GM19452 (cell line): ENCODE results near the gene RASSF5.
A peak's percentile ranks its signal among the peaks of the same experiment; 100 is the strongest.

Experiments
- ATAC-seq: cut with Tn5 transposase; IDR thresholded peaks from one replicate; pipeline ENCODE4 v1.9.1; 2021; ENCODE audit not compliant: unreplicated experiment

The RASSF5 gene

DNA sequence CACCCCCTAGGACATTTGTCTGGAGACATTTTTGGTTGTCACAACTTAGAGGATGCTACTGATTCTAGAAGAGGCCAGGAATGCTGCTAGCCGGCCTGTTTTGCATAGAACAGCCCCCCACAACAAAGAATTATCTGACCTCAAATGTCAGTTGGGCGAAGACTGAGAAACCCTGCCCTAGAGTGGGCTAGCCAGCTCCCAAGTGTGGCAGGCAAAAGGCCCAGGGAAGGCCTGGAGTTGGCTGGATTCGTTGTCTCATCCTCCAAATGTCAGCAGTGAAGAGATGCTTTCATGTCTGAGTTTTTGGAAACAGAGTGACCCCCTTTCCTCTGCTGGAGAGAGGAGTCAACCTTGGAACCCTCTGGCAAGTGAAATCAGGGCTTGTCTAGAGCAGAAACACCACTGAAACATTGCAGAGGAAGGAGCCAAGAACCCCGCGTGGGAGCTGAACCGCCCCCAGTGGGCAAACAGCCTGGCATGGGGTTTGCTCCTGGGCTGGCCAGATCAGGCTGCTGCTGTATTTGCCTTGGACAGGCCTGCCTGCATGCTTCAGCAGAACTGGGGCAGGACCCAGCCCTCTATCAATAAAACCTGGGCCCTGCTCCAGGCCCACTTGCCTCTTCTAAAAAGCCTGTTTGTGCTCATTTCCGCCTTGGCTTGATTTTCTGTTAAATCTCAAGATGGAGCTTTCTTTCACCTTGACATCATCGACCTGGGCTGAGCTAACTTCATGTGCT, 32.9 kb downstream of the RASSF5 start:
- ATAC-seq, result no peak

DNA sequence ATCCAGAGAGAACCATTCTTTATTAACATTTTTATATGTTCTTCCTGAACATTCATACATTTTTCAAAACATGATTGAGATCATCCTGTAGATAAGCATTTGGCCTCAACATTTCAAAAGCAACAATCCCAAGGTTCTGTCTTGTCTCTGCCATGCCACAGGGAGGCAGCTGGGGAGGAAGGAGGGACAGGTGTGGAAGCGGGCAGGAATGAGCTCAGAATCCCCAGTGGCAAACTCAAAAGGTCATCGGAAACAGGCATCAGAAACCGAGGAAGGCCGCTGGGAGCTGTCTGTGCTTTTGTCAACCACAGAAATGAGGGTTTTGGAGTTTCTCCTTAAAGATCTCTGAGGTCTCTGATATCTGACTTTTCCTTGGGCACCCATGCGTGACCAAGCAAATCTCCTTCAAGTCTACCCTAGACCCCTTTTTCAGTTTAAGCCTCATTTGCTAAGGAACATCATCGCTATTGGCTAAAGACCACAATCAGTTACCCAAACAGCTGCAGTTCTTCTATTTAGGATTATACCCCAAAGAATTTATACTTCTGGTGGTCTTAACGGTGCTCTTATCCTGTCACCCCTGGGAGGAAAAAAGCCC, 34.0 kb downstream of the RASSF5 start:
- no peak for ATAC-seq

DNA sequence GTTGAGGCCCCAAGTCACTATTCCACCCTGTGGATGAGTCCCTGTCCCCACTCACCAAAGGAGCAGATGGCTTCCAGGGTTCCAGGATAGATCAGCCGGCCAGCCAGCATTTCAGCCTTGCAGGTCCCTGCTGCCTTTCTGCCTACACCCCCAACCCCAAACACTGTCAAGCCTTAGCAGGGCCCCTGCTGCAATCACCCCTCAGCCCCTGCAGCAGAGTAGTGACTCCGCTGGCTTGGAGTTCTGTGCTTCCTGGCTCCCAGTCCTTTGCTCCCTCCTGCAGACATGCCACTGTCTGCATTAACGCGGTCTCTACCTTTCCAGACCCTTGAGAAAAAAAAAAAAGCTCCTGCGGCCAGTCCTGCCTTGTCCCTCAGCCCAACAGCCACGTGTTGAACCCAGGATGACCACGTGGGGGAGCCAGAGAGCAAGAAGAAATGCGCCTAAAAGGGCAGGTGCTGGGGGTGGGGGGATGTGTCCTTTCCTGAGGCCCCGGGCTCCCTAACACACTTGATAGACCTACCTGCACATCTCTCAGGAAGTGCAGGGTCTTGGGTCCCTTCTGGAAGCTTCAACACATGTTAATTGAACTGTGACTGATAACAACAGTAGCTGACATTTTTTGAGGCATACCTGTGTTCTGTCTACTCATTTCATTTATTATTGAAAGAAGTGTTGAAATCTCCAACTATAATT, 37.4 kb downstream of the RASSF5 start:
- ATAC-seq, result no peak

DNA sequence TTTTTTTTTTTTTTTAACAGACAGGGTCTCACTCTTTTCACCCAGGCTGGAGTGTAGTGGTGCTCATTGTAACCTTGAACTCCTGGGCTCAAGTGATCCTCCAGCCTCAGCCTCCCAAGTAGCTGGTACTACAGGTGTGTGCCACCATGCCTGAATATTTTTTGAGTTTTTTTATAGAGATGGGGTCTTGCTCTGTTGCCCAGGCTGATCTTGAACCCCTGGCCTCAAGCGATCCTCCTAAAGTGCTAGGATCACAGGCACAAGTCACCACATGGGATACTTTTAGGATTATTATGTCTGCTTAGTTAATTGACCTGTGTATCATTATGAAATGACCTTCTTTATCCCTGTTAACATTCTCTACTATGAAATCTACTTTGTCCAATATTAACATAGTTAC, 38.0 kb downstream of the RASSF5 start:
- no peak for ATAC-seq

- ATAC-seq, result no peak
Observed at GRCh38 chr1:206547104-206547503, 39.8 kb downstream of the RASSF5 start.

GRCh38 chr1:206550446-206550845, 43.1 kb downstream of the RASSF5 start:
- no peak for ATAC-seq

GRCh38 chr1:206551296-206551985, 44.1 kb downstream of the RASSF5 start:
- ATAC-seq, result no peak

GRCh38 chr1:206551986-206552326, 44.6 kb downstream of the RASSF5 start:
- ATAC-seq, result no peak

- no peak for ATAC-seq
Observed at GRCh38 chr1:206554211-206554610, 46.9 kb downstream of the RASSF5 start.

DNA sequence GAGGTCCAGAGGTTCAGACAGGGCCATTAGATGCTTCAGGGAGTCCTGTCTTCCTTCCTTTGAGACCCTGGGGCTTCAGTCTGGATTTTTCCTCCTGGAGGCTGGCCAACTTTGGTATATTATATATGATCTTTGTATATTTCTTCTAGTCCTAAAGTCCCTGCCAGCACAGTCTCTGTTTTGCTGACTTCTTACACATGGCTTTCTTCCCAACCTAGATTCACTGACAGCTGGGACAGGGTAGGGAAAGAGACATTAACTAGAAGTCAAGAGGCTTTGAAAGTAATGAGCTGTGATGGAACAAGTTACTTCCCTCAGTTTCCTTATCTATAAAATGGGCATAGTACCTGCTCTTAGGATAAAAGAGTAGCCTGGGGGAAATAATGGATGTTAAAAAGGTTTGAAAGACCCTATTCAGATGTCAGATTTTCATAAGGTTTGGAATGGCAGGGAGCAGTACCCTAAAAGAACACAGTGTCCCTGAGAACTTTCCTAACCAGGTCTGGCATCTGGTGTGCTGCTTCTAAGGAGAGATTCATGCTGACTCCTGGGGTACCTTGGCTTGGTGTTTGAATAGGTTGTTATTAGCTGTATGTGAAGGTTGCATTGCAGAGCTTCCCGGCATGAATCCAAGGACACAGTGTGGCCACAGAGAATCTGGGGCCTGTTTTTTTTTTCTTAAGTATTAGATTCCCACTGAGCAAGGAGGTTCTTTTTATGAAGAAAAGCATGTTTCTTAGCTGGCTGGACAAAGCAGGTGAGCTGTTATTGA, 47.6 kb downstream of the RASSF5 start:
- ATAC-seq, result no peak

- no peak for ATAC-seq
Observed at GRCh38 chr1:206555473-206555935, 48.2 kb downstream of the RASSF5 start.

DNA sequence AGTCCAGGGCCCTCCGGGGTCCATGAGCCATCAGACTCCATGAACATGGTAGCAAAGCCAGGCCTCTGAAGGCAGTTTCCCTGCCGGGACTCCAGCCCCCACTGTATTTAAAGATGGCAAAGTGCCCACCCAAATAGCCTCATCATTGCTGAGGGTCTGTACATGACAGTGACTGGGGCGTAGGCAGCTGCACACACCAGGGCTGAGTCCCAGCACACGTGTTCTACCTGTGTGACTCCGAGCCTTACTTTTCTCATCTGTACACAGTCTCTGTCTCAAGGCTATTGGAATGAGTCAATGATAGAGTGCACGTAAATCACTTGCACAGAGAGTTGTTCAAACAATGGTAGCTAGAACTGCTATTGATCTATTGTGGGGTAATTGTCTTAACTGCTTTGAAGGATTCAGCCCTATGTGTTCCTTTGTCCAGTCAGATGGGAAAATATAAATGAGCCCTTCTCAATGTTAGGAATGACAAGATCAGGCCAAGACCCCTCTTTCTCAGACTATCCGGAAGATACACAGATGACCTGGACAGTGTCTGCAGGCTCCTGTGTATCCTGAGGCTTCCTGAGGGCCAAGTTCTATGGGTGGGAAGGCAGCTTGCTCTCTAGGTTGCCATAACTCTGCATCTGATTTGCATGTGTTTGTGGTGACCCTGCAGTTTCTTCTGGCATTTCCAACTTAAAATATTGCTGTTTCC, 48.9 kb downstream of the RASSF5 start:
- ATAC-seq, result peak; percentile 6

DNA sequence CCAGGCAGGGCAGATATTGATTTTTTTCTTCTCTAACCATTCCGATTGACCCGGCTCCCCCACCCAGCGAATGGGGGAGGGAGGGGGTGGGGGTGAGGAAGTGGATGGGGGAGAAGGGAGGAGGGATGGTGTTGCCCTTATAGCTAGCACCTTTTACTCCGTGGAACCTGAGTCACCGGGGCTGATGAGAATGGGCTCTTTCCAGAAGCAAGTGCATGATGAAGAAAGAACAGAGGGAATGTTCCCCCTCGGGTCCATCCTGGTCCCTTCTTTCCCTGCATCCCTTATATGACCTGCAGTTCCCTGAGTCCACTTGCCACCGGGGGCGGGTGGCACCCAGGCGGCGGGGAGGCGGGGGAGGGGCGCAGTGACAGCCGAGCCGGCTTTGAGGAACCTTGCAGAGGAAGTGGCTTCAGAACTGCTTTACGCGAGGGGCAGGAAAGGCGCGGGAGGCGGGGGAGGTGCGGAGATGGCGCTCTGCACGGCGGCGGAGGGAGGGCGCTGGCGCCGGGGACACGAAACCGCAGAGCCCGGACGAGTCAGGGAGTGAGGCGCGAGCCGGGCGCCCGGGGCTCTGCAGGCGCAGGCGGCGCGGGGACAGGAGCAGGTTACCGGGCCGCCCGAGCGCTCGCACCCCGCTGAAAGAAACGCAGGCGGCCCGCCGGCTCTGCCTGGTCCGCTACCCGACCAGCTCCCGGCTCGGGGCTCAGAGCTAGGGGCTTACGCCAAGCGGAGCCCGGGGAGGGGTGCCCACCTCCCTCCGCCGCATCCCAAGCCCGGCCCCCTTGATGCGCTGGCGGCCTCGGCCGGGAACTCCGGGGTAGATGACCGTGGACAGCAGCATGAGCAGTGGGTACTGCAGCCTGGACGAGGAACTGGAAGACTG, 49.7 kb downstream of the RASSF5 start:
- peak; percentile 59 for ATAC-seq

- ATAC-seq, result no peak
Observed at GRCh38 chr1:206557636-206558473, 50.5 kb downstream of the RASSF5 start.

DNA sequence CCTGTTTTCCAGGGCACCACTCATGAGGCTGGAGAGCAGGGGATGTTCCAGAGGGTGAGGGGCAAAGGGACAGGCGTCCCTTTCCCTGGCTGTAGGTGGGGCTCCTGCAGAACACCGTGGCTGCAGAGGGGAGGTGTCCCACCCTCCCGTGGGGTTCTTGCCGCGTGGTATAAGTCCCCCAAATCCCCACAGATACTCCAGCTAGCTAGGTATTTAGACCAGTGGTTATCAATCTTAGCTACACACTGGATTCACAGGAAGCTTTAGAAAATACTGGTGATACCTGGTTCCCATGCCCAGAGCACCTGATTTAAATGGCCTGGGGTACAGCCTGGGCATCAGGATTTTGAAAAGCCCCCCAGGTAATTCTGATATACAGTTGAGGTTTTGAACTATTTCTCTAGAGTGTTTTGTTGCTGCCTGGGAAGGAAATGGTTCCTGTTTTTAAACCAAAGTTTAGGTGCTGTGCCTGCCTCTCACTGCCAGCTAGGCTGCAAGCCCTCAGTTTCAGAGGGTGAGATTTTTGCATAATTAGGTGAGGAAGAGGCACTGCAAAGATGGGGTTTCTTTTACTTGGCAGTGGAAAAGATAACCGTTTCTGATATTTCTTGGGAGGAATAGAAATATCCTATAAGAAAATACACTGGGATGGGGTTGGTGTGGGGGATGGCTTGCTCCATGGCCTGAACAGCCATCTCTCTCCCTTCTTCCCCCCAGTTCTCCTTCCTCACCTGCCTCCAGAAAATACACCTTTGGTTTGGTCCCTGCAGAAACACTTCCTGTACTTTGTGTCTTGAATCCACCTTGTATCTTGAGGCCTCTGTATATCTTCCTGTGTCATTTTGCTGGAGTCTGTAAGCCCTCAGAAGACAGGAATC, 51.7 kb downstream of the RASSF5 start:
- ATAC-seq, result no peak

- ATAC-seq, result no peak
Observed at GRCh38 chr1:206559672-206559995, 52.3 kb downstream of the RASSF5 start.

GRCh38 chr1:206560007-206560716, 52.8 kb downstream of the RASSF5 start:
- no peak for ATAC-seq
